Lower lobe of right lung (tissue), 2 donors: ENCODE results near the gene SLC66A3. TPM values are rescaled to one million over a fixed set of nuclear protein-coding genes. Genes with fewer than 3 reads are reported as not detected.

Source experiments
- ATAC-seq, 2 donors: fragments of 200-7000 bp; cut with Tn5 transposase; one replicate each; pipeline ENCODE4 v1.9.1; 2020 to 2022; ENCODE audit warnings: mild to moderate bottlenecking in 2 of 2, moderate library complexity in 2 of 2
- DNase-seq: peaks from one replicate; pipeline ENCODE4 v3.0.0-alpha.2; 2020
- H3K27ac ChIP-seq: fragments of 200-600 bp; one replicate; pipeline ENCODE4 v1.8.0; 2022
- H3K27me3 ChIP-seq: fragments of 200-600 bp; one replicate; pipeline ENCODE4 v1.8.0; 2022; ENCODE audit warnings: low read depth
- H3K36me3 ChIP-seq: fragments of 200-600 bp; one replicate; pipeline ENCODE4 v1.8.0; 2022; ENCODE audit warnings: mild to moderate bottlenecking
- H3K4me1 ChIP-seq: fragments of 200-600 bp; one replicate; pipeline ENCODE4 v1.8.0; 2022
- H3K4me3 ChIP-seq: fragments of 200-600 bp; one replicate; pipeline ENCODE4 v1.8.0; 2022; ENCODE audit warnings: mild to moderate bottlenecking
- H3K9me3 ChIP-seq: fragments of 200-600 bp; one replicate; pipeline ENCODE4 v1.8.0; 2022
- intact Hi-C: fragments of 100-400 bp; cut with DNase I; formaldehyde crosslinking; loops from one replicate; pipeline ENCODE4 v1.11.0; 2022
- total RNA-seq: library from RNA; stranded (reverse); fragmentation: NEBNext Ultra II Directional; extraction: Animal tissue kit (Norgen Biotek cat#: 25700); gene quantifications from one replicate; pipeline ENCODE4 v1.2.1, GENCODE V29; 2021
- TF ChIP-seq, protein P1 (sequence below): fragments of 200-600 bp; IDR thresholded peaks from one replicate; pipeline ENCODE4 v1.8.0; 2022; ENCODE audit warnings: antibody characterized with exemption, mild to moderate bottlenecking
- donor health status: DM: no; HTN: yes; CAD: no; lungs with severe emphysema.

SLC66A3 gene
- total RNA-seq, 1 donor from 2014 or later, result 23.8 TPM

DNA sequence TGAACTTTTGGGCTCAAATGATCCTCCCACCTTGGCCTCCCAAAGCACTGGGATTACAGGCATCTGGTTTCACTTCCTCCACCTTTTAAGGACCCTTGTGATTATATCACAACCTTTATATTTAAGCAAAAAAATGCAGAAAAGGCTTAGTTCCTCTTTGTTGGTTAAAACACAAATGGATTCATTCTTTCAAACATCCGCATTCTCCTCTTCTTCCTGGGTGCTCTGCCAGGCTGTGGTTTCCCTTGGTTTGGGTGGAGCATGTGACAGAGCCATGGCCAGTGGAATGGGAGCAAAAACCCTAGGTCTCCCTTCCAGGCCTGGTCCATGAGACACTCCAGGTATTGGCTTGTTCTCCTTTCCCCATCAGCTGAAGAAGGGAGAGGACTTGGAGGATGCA is 9.9 kb upstream of the SLC66A3 start:
- peaks cover 2% of the 10 kb centered on the region for H3K27me3 ChIP-seq
- TF ChIP-seq, protein P1, sequence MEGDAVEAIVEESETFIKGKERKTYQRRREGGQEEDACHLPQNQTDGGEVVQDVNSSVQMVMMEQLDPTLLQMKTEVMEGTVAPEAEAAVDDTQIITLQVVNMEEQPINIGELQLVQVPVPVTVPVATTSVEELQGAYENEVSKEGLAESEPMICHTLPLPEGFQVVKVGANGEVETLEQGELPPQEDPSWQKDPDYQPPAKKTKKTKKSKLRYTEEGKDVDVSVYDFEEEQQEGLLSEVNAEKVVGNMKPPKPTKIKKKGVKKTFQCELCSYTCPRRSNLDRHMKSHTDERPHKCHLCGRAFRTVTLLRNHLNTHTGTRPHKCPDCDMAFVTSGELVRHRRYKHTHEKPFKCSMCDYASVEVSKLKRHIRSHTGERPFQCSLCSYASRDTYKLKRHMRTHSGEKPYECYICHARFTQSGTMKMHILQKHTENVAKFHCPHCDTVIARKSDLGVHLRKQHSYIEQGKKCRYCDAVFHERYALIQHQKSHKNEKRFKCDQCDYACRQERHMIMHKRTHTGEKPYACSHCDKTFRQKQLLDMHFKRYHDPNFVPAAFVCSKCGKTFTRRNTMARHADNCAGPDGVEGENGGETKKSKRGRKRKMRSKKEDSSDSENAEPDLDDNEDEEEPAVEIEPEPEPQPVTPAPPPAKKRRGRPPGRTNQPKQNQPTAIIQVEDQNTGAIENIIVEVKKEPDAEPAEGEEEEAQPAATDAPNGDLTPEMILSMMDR, result no peak
- no peak overlapping the region for H3K4me3 ChIP-seq
- peak; percentile 14 to 50 for ATAC-seq
- H3K9me3 ChIP-seq, result no peaks in the 10 kb centered on the region
- DNase-seq, result no peak
- H3K36me3 ChIP-seq, result no peaks in the 10 kb centered on the region
- H3K27ac ChIP-seq, result no peak overlapping the region
- intact Hi-C loops, result no loop called here
- no peaks in the 10 kb centered on the region for H3K4me1 ChIP-seq

DNA sequence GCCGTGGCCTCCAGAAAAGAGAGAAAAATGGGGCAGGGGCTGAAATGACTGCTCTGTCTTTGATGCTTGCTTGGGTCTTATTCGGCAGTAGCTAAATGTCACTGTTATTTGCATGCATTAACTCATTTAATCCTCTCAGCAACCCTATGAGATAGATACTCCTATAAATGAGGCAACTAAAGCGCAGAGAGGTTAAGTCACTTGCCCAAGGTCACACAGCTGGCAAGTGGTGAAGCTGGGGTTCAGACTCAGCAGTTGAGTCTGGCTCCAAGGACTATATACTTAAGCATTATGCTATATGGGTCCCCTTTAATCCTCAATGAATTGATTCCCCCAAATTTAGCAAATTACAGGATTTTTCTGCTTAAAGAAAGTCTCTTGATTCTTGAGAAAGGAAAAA is 9.2 kb upstream of the SLC66A3 start:
- TF ChIP-seq, protein P1, result no peak
- Histone ChIP-seq H3K27ac (no peak overlapping the region), H3K4me3 (no peak overlapping the region), H3K27me3 (peaks cover 2% of the 10 kb centered on the region), H3K36me3 (no peaks in the 10 kb centered on the region), H3K9me3 (no peaks in the 10 kb centered on the region), H3K4me1 (no peaks in the 10 kb centered on the region)
- DNase-seq (no peak), ATAC-seq (no peak)
- intact Hi-C loops, result no loop called here

DNA sequence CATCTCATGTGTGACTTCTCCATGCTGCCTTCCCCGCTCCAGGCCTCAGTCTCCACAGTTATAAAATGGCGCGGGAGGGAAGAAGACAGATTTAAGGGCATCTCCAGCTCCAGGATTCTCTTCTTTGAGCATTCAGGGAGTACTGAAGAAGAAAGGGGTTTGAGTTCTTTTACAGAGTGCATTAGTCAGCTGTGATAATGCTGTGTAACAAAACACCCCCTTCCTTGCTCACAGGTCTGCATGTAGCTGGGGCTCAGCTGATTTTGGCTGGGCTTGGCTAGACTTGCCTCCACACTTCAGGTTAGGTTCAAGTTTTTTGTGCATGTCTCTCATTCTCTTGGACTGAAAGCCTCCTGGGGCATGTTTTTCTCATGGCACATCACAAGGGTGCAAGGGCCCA is 8.0 kb upstream of the SLC66A3 start:
- intact Hi-C loops, result no loop called here
- no peak for ATAC-seq
- peaks cover 2% of the 10 kb centered on the region for H3K27me3 ChIP-seq
- no peaks in the 10 kb centered on the region for H3K9me3 ChIP-seq
- no peak overlapping the region for H3K27ac ChIP-seq
- no peaks in the 10 kb centered on the region for H3K4me1 ChIP-seq
- H3K36me3 ChIP-seq, result no peaks in the 10 kb centered on the region
- no peak for DNase-seq
- no peak overlapping the region for H3K4me3 ChIP-seq
- TF ChIP-seq, protein P1, result no peak

DNA sequence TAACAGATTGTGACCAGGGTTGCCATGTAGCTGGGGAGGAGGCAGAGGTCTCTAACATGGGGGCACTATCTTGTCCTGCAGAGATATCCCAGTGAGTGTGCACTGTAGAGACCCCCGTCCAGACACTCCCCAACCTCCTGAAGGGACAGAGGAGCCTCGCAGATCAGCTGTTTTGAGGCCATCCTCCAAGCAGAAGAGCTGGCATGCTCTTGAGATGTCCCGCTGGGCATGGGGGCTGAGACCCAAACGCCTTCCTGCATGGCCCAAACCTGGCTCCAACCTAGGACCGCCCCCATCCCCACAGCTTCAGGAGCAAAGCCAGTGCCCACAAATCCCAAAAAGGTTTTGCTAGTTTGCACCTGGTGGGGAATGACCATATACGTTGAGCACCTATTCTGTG is 2.7 kb upstream of the SLC66A3 start:
- Histone ChIP-seq H3K36me3 (no peaks in the 10 kb centered on the region), H3K27me3 (no peaks in the 10 kb centered on the region), H3K4me1 (peaks cover 20% of the 10 kb centered on the region), H3K27ac (no peak overlapping the region), H3K9me3 (no peaks in the 10 kb centered on the region), H3K4me3 (no peak overlapping the region)
- DNase-seq (no peak), ATAC-seq (no peak)
- intact Hi-C loops, result no loop called here
- TF ChIP-seq, protein P1, result no peak

DNA sequence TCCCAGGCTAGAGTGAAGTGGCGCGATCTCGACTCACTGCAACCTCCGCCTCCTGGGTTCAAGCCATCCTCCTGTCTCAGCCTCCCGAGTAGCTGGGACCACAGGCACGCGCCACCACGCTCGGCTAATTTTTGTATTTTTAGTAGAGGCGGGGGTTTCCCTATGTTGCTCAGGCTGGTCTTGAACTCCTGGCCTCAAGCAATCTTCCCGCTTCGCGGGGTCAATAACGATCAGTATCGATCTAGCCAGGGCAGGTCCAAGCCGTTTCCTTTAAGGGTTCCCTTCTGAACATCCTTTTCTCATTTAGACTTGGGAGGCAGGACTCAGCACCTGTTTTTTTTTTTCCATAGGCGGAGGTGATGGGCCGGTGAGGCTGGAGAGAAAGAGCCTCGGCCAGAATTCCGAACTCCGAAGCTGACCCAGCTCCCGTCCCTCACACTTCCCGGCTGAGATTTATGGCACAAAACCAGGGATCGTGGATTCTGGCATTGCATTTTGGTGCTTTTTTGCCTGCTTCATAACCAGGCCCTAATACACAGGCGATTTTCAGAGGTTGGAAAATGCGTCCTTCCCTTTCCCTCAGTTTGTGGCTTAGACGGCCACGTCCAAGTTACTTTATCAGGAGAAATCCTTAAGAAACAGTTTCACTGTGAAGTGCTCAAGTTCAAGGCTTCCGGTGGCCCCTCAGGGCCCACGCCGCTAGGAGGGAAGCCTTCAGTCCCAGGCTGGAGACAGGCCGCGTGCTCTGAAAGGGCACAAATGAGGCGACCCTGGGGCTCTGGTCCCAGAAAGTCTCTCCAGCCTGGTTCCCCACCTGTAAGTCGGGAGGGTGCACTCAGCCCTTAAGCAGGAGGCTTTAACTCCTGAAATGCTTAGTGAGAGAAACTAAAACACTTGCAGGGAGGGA is 998 bp upstream of the SLC66A3 start:
- TF ChIP-seq, protein P1, result no peak
- intact Hi-C loops, result no loop called here
- DNase-seq (peak; percentile 65), ATAC-seq (peak; percentile 5 to 31)
- Histone ChIP-seq H3K27me3 (no peaks in the 10 kb centered on the region), H3K27ac (peak overlapping the region; percentile 95), H3K9me3 (no peaks in the 10 kb centered on the region), H3K36me3 (no peaks in the 10 kb centered on the region), H3K4me3 (peak overlapping the region; percentile 60), H3K4me1 (peaks cover 20% of the 10 kb centered on the region)
